ENCODE data around the gene AURKAIP1. TPM values are rescaled to one million over a fixed set of nuclear protein-coding genes. Genes with fewer than 3 reads are reported as not detected.

The AURKAIP1 gene
- total RNA-seq, 1 donor from 2014 or later: 130 TPM

GRCh38 chr1:1348420-1349255, 26.4 kb downstream of the AURKAIP1 start:
- peaks cover 16% of the 10 kb centered on the region for H3K4me1 Mint-ChIP-seq (ENCODE audit: low read depth, unreplicated experiment)
- H3K27me3 Mint-ChIP-seq (ENCODE audit: unreplicated experiment): peaks cover 12% of the 10 kb centered on the region
- no peak for TF ChIP-seq CTCF (IDR thresholded peaks at IDR 0.05; ENCODE audit: partially characterized antibody, unreplicated experiment)
- no peaks in the 10 kb centered on the region for H3K36me3 Mint-ChIP-seq (ENCODE audit: unreplicated experiment)
- H3K9me3 Mint-ChIP-seq (ENCODE audit: unreplicated experiment): peaks cover 3% of the 10 kb centered on the region
- peak overlapping the region; percentile 82 for H3K4me3 Mint-ChIP-seq (ENCODE audit: unreplicated experiment)
- DNase-seq: no peak
- H3K27ac Mint-ChIP-seq (ENCODE audit: unreplicated experiment): peak overlapping the region; percentile 28

GRCh38 chr1:1347663-1348419, 27.2 kb downstream of the AURKAIP1 start:
- H3K4me1 Mint-ChIP-seq (ENCODE audit: low read depth, unreplicated experiment): peaks cover 16% of the 10 kb centered on the region
- H3K27me3 Mint-ChIP-seq (ENCODE audit: unreplicated experiment): peaks cover 14% of the 10 kb centered on the region
- TF ChIP-seq CTCF (IDR thresholded peaks at IDR 0.05; ENCODE audit: partially characterized antibody, unreplicated experiment): no peak
- peaks cover 3% of the 10 kb centered on the region for H3K9me3 Mint-ChIP-seq (ENCODE audit: unreplicated experiment)
- no peak for DNase-seq
- peak overlapping the region; percentile 33 for H3K27ac Mint-ChIP-seq (ENCODE audit: unreplicated experiment)
- no peaks in the 10 kb centered on the region for H3K36me3 Mint-ChIP-seq (ENCODE audit: unreplicated experiment)
- peak overlapping the region; percentile 82 for H3K4me3 Mint-ChIP-seq (ENCODE audit: unreplicated experiment)

GRCh38 chr1:1347026-1347595, 27.9 kb downstream of the AURKAIP1 start:
- no peak for DNase-seq
- H3K27ac Mint-ChIP-seq (ENCODE audit: unreplicated experiment): no peak overlapping the region
- peaks cover 8% of the 10 kb centered on the region for H3K27me3 Mint-ChIP-seq (ENCODE audit: unreplicated experiment)
- peaks cover under 1% of the 10 kb centered on the region for H3K9me3 Mint-ChIP-seq (ENCODE audit: unreplicated experiment)
- no peaks in the 10 kb centered on the region for H3K36me3 Mint-ChIP-seq (ENCODE audit: unreplicated experiment)
- peak overlapping the region; percentile 82 for H3K4me3 Mint-ChIP-seq (ENCODE audit: unreplicated experiment)
- H3K4me1 Mint-ChIP-seq (ENCODE audit: low read depth, unreplicated experiment): peaks cover 10% of the 10 kb centered on the region
- no peak for TF ChIP-seq CTCF (IDR thresholded peaks at IDR 0.05; ENCODE audit: partially characterized antibody, unreplicated experiment)

- Mint-ChIP-seq H3K27me3 (ENCODE audit: unreplicated experiment) (peaks cover 7% of the 10 kb centered on the region), H3K4me1 (ENCODE audit: low read depth, unreplicated experiment) (peaks cover 8% of the 10 kb centered on the region), H3K27ac (ENCODE audit: unreplicated experiment) (no peak overlapping the region), H3K9me3 (ENCODE audit: unreplicated experiment) (no peaks in the 10 kb centered on the region), H3K4me3 (ENCODE audit: unreplicated experiment) (peak overlapping the region; percentile 82), H3K36me3 (ENCODE audit: unreplicated experiment) (no peaks in the 10 kb centered on the region)
- no peak for DNase-seq
- TF ChIP-seq CTCF (IDR thresholded peaks at IDR 0.05; ENCODE audit: partially characterized antibody, unreplicated experiment): no peak
Observed at GRCh38 chr1:1346501-1346890, 28.5 kb downstream of the AURKAIP1 start.

Data from glutamatergic neuron (in vitro differentiated cells).